ENCODE results near the gene MYZAP. TPM values are rescaled to one million over a fixed set of nuclear protein-coding genes. Genes with fewer than 3 reads are reported as not detected.

The MYZAP gene
- polyA plus RNA-seq, 1 donor (not counting 4 experiments of a cell fraction or from before 2014, with no cell fraction given) = 1.8 TPM

GRCh38 chr15:57665194-57665593 lies 73.5 kb downstream of the MYZAP start:
- H3K9me1 ChIP-seq (ENCODE audit: control insufficient read depth, extremely low read depth, insufficient read depth, low read length) = no peaks in the 10 kb centered on the region
- peaks cover 4% of the 10 kb centered on the region for H3K4me1 ChIP-seq (ENCODE audit: control insufficient read depth, extremely low read depth, insufficient read depth, low read length)
- H4K20me1 ChIP-seq (ENCODE audit: control insufficient read depth, extremely low read depth, insufficient read depth, low read length) = no peaks in the 10 kb centered on the region
- FAIRE-seq (no peak), DNase-seq (ENCODE audit: low read depth, low spot score) (no peak)
- dilution Hi-C loops (cut with MboI; ENCODE audit: extremely low pct_ligation_motif_present, low sequenced_read_pairs) = no loop called here
- no peak overlapping the region for H3K4me2 ChIP-seq (ENCODE audit: control insufficient read depth, extremely low read depth, insufficient read depth, low read depth, low read length)
- H3K9me3 ChIP-seq (ENCODE audit: control insufficient read depth, low read depth, low read length) = no peaks in the 10 kb centered on the region
- no peak overlapping the region for H3K27ac ChIP-seq (ENCODE audit: control insufficient read depth, insufficient read depth, low read length)
- no peaks in the 10 kb centered on the region for H3K79me2 ChIP-seq (ENCODE audit: control insufficient read depth, insufficient read depth, low read length)
- no peaks in the 10 kb centered on the region for H3K27me3 ChIP-seq (ENCODE audit: control insufficient read depth, extremely low read depth, insufficient read depth, low read length)
- H3K9ac ChIP-seq (ENCODE audit: control insufficient read depth, extremely low read depth, insufficient read depth, low read length) = no peak overlapping the region
- no peak overlapping the region for H3K4me3 ChIP-seq (ENCODE audit: control insufficient read depth in 2 of 3, extremely low read depth in 1 of 3, insufficient read depth in 2 of 3, low read depth in 1 of 3, low read length in 3 of 3)
- TF ChIP-seq CTCF (optimal IDR thresholded peaks at IDR 0.05 in 1 of 3, IDR thresholded peaks at IDR 0.05 in 1 of 3, conservative IDR thresholded peaks at IDR 0.05 in 1 of 3; ENCODE audit: extremely low read depth in 1 of 3, insufficient read depth in 2 of 3, low read length in 3 of 3) = no peak
- TF ChIP-seq EZH2 (IDR thresholded peaks at IDR 0.05; ENCODE audit: low read length) = no peak
- no peak overlapping the region for H2AFZ ChIP-seq (ENCODE audit: control insufficient read depth, low read length)
- H3K36me3 ChIP-seq (ENCODE audit: control insufficient read depth in 2 of 2, extremely low read depth in 1 of 2, insufficient read depth in 2 of 2, low read length in 2 of 2) = no peaks in the 10 kb centered on the region

GRCh38 chr15:57665939-57666338 lies 74.2 kb downstream of the MYZAP start:
- dilution Hi-C loops (cut with MboI; ENCODE audit: extremely low pct_ligation_motif_present, low sequenced_read_pairs) = no loop called here
- TF ChIP-seq EZH2 (IDR thresholded peaks at IDR 0.05; ENCODE audit: low read length) (no peak), CTCF (optimal IDR thresholded peaks at IDR 0.05 in 1 of 3, IDR thresholded peaks at IDR 0.05 in 1 of 3, conservative IDR thresholded peaks at IDR 0.05 in 1 of 3; ENCODE audit: extremely low read depth in 1 of 3, insufficient read depth in 2 of 3, low read length in 3 of 3) (no peak)
- Histone ChIP-seq H3K9ac (ENCODE audit: control insufficient read depth, extremely low read depth, insufficient read depth, low read length) (no peak overlapping the region), H3K4me3 (ENCODE audit: control insufficient read depth in 2 of 3, extremely low read depth in 1 of 3, insufficient read depth in 2 of 3, low read depth in 1 of 3, low read length in 3 of 3) (no peak overlapping the region), H3K9me3 (ENCODE audit: control insufficient read depth, low read depth, low read length) (no peaks in the 10 kb centered on the region), H2AFZ (ENCODE audit: control insufficient read depth, low read length) (no peak overlapping the region), H3K79me2 (ENCODE audit: control insufficient read depth, insufficient read depth, low read length) (no peaks in the 10 kb centered on the region), H3K9me1 (ENCODE audit: control insufficient read depth, extremely low read depth, insufficient read depth, low read length) (no peaks in the 10 kb centered on the region), H3K27me3 (ENCODE audit: control insufficient read depth, extremely low read depth, insufficient read depth, low read length) (no peaks in the 10 kb centered on the region), H3K36me3 (ENCODE audit: control insufficient read depth in 2 of 2, extremely low read depth in 1 of 2, insufficient read depth in 2 of 2, low read length in 2 of 2) (no peaks in the 10 kb centered on the region), H4K20me1 (ENCODE audit: control insufficient read depth, extremely low read depth, insufficient read depth, low read length) (no peaks in the 10 kb centered on the region), H3K4me2 (ENCODE audit: control insufficient read depth, extremely low read depth, insufficient read depth, low read depth, low read length) (no peak overlapping the region), H3K27ac (ENCODE audit: control insufficient read depth, insufficient read depth, low read length) (no peak overlapping the region), H3K4me1 (ENCODE audit: control insufficient read depth, extremely low read depth, insufficient read depth, low read length) (peaks cover 4% of the 10 kb centered on the region)
- FAIRE-seq (no peak), DNase-seq (ENCODE audit: low read depth, low spot score) (no peak)
